HCT116 (cell line): ENCODE results near the gene ITPK1. TPM values are rescaled to one million over a fixed set of nuclear protein-coding genes. Genes with fewer than 3 reads are reported as not detected.

Experiments
- ATAC-seq: fragments of 200-7000 bp; cut with Tn5 transposase; 2 replicates; pipeline ENCODE4 v1.9.1; 2020; ENCODE audit warnings: mild to moderate bottlenecking, moderate library complexity
- BruUV-seq: library from RNA; stranded (reverse); fragments of 400-500 nt; replicated peaks from 2 replicates; lab custom pipeline; 2021; lab: Mats Ljungman, UMichigan
- CTCF ChIA-PET: fragments of 300-600 bp; sonication (Branson Sonifier 250); formaldehyde crosslinking; loops from one replicate; lab custom pipeline; 2021; ENCODE audit warnings: antibody characterized with exemption; lab: Charles Lee
- POLR2A ChIA-PET: fragments of 300-600, 350-600 bp; sonication (Branson Sonifier 250); formaldehyde crosslinking; loops from one replicate; lab custom pipeline; 2021; ENCODE audit warnings: antibody characterized with exemption; lab: Charles Lee
- RAD21 ChIA-PET, 2 experiments: fragments of 300-600 bp; sonication (Branson Sonifier 250); formaldehyde crosslinking; loops; one replicate each; lab custom pipeline; 2023; ENCODE audit warnings: low total read pairs in 2 of 2; ENCODE audit not compliant: uncharacterized antibody in 2 of 2, unreplicated experiment in 2 of 2, low non-redundant PET in 1 of 2; lab: Charles Lee
- DNase-seq: peaks from one replicate; pipeline ENCODE4 v3.0.0-alpha.2; 2010; ENCODE audit warnings: low read depth, low spot score
- H2AFZ ChIP-seq: fragments of 200-600 bp; shearing (Covaris generic), sonication (generic); 2 replicates; pipeline ENCODE4 v1.6.1; 2017; ENCODE audit warnings: low read depth, mixed run types, mixed read lengths, antibody characterized with exemption, low read length; ENCODE audit not compliant: poor library complexity, severe bottlenecking
- H3K27ac ChIP-seq: 2 replicates; pipeline ENCODE4 v1.5.1; 2012; ENCODE audit warnings: low read depth, low read length
- H3K27me3 ChIP-seq: fragments of 200-600 bp; sonication (generic); 2 replicates; pipeline ENCODE4 v1.6.1; 2016; ENCODE audit warnings: mixed run types, low read length, mixed read lengths; ENCODE audit not compliant: insufficient read depth
- H3K36me3 ChIP-seq, 2 experiments: fragments of 200-500 bp in 1 of 2; fragments of 200-600 bp in 1 of 2; sonication (Bioruptor generic) in 1 of 2; sonication (generic) in 1 of 2; 2 replicates each; pipeline versions ENCODE4 v1.5.1 to v1.6.1; 2014 to 2016; ENCODE audit warnings: low read length in 2 of 2, inconsistent platforms in 1 of 2, mixed read lengths in 1 of 2, mixed run types in 1 of 2; ENCODE audit not compliant: insufficient read depth in 2 of 2, control insufficient read depth in 1 of 2
- H3K4me1 ChIP-seq, 2 experiments: fragments of 200-600 bp in 1 of 2; sonication (generic) in 1 of 2; 2 replicates each; pipeline versions ENCODE4 v1.5.1 to v1.6.1; 2012 to 2017; ENCODE audit warnings: low read length in 2 of 2, inconsistent platforms in 1 of 2, mild to moderate bottlenecking in 1 of 2, mixed read lengths in 1 of 2, mixed run types in 1 of 2, moderate library complexity in 1 of 2; ENCODE audit not compliant: insufficient read depth in 2 of 2, control insufficient read depth in 1 of 2
- H3K4me2 ChIP-seq: fragments of 200-600 bp; sonication (generic); 2 replicates; pipeline ENCODE4 v1.6.1; 2017; ENCODE audit warnings: mixed run types, low read length, mixed read lengths
- H3K4me3 ChIP-seq, 2 experiments: fragments of 200-600 bp in 1 of 2; sonication (generic) in 1 of 2; replicated peaks in 1 of 2; 2 replicates each; pipeline ENCODE4 v1.5.1; 2011 to 2016; ENCODE audit warnings: low read length in 2 of 2, control low read depth in 1 of 2, low read depth in 1 of 2, mild to moderate bottlenecking in 1 of 2, mixed read lengths in 1 of 2, mixed run types in 1 of 2
- H3K79me2 ChIP-seq: fragments of 200-600 bp; sonication (generic); 2 replicates; pipeline ENCODE4 v1.6.1; 2017; ENCODE audit warnings: mild to moderate bottlenecking, mixed run types, low read length, moderate library complexity, mixed read lengths; ENCODE audit not compliant: insufficient read depth
- H3K9ac ChIP-seq: fragments of 200-600 bp; sonication (generic); 2 replicates; pipeline ENCODE4 v1.6.1; 2016; ENCODE audit warnings: low read length, mixed read lengths
- H3K9me2 ChIP-seq: fragments of 200-600 bp; sonication (generic), shearing (Covaris generic); 2 replicates; pipeline ENCODE4 v1.6.1; 2017; ENCODE audit warnings: mixed run types, mild to moderate bottlenecking, moderate library complexity; ENCODE audit not compliant: insufficient read depth
- H3K9me3 ChIP-seq, 2 experiments: fragments of 200-500 bp in 1 of 2; fragments of 200-600 bp in 1 of 2; sonication (Bioruptor generic) in 1 of 2; sonication (generic) in 1 of 2; 2 replicates each; pipeline ENCODE4 v1.6.1; 2014 to 2017; ENCODE audit warnings: low read length in 2 of 2, mixed read lengths in 2 of 2, inconsistent platforms in 1 of 2, low read depth in 1 of 2, mild to moderate bottlenecking in 1 of 2, mixed run types in 1 of 2, moderate library complexity in 1 of 2; ENCODE audit not compliant: control insufficient read depth in 1 of 2, insufficient read depth in 1 of 2
- H4K20me1 ChIP-seq: fragments of 200-600 bp; sonication (generic), shearing (Covaris generic); 2 replicates; pipeline ENCODE4 v1.6.1; 2017; ENCODE audit warnings: mixed run types, mild to moderate bottlenecking, moderate library complexity; ENCODE audit not compliant: insufficient read depth
- CBX3 ChIP-seq: IDR thresholded peaks from 2 replicates; pipeline ENCODE4 v1.6.1; 2012; ENCODE audit warnings: low read depth
- CEBPB ChIP-seq: IDR thresholded peaks from 2 replicates; pipeline ENCODE4 v1.6.1; 2012; ENCODE audit warnings: low read depth
- EGR1 ChIP-seq: IDR thresholded peaks from 2 replicates; pipeline ENCODE4 v1.6.1; 2012; ENCODE audit warnings: low read depth
- EZH2 ChIP-seq: fragments of 200-600 bp; sonication (generic); IDR thresholded peaks from 2 replicates; pipeline ENCODE4 v1.6.1; 2017; ENCODE audit warnings: antibody characterized with exemption, mixed run types
- FOSL1 ChIP-seq: IDR thresholded peaks from 2 replicates; pipeline ENCODE4 v1.6.1; 2012; ENCODE audit warnings: low read depth
- POLR2A ChIP-seq: IDR thresholded peaks from 2 replicates; pipeline ENCODE4 v1.7.0; 2011; ENCODE audit warnings: borderline replicate concordance; ENCODE audit not compliant: insufficient read depth, insufficient read length; ENCODE audit errors: extremely low read depth
- POLR2AphosphoS5 ChIP-seq: IDR thresholded peaks from 2 replicates; pipeline ENCODE4 v1.6.1; 2011; ENCODE audit warnings: mild to moderate bottlenecking, low read depth, low read length, moderate library complexity
- ZNF274 ChIP-seq: fragments of 200-500 bp; sonication (Bioruptor generic); IDR thresholded peaks from 2 replicates; pipeline ENCODE4 v1.6.1; 2014; ENCODE audit warnings: mild to moderate bottlenecking, low read depth, low read length, inconsistent platforms
- intact Hi-C: fragments of 100-400 bp; cut with micrococcal nuclease; formaldehyde crosslinking; loops from 2 replicates; pipeline ENCODE4 v1.10.0; 2022
- total RNA-seq: library from RNA; stranded (reverse); gene quantifications from one replicate; pipeline ENCODE4 v1.2.1, GENCODE V29; 2021; ENCODE audit not compliant: unreplicated experiment
- TF ChIP-seq, protein P1 (sequence below): IDR thresholded peaks from 2 replicates; pipeline ENCODE4 v1.6.1; 2011; ENCODE audit warnings: mild to moderate bottlenecking, low read length, moderate library complexity; ENCODE audit not compliant: insufficient replicate concordance; ENCODE audit errors: extremely low read depth
- TF ChIP-seq, protein P2 (sequence below): IDR thresholded peaks from 2 replicates; pipeline ENCODE4 v1.6.1; 2012; ENCODE audit warnings: low read depth
- TF ChIP-seq, protein P3 (sequence below), 3 experiments: fragments of 200-600 bp in 1 of 3; sonication (generic) in 1 of 3; IDR thresholded peaks in 2 of 3; conservative IDR thresholded peaks in 1 of 3; 2 replicates each; pipeline ENCODE4 v1.5.1; 2012 to 2017; ENCODE audit warnings: low read depth in 2 of 3, low read length in 2 of 3, antibody characterized with exemption in 1 of 3, borderline replicate concordance in 1 of 3, control low read depth in 1 of 3, mild to moderate bottlenecking in 1 of 3, mixed read lengths in 1 of 3, mixed run types in 1 of 3, moderate library complexity in 1 of 3; ENCODE audit not compliant: insufficient read depth in 1 of 3
- TF ChIP-seq, protein P4 (sequence below): IDR thresholded peaks from 2 replicates; pipeline ENCODE4 v1.6.1; 2012

The ITPK1 gene
- total RNA-seq, 1 experiment from 2014 or later, result 70.2 TPM

DNA sequence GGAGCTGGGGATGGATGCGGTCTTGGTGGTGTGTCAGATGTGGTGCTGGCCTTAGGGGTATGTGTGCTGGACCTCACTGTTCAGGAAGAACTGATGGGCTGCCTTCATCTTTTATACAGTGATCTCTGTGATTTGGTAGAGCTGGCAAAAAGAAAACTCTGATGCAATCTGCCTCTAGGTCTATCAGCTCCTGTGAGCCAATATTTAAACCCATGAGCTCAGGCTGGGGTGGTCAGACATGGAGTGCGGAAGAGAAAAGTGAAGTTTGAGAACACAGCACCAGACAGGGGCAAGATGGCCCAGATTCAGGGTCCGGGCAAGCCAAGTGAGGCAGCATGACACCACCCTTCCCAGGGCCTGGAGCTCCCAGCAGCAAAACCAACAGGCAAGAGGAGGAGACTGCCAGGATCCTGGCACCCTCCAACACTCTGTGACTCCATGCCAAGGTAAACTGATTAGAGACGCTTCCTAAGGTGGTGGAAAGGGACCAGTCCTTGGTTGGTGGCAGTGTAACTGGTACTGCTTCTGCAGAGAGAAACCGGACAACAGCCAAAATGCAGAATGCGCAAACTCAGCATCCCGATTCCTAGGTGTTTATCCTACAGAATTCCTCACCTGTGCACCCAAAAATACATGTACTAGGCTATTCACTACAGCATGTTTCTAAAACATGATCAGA is 110.5 kb downstream of the ITPK1 start:
- no peaks in the 10 kb centered on the region for H3K36me3 ChIP-seq
- DNase-seq (no peak), ATAC-seq (no peak)
- H3K9me2 ChIP-seq, result no peaks in the 10 kb centered on the region
- no peak overlapping the region for H3K9ac ChIP-seq
- no peak overlapping the region for H3K4me3 ChIP-seq
- BruUV-seq, result no TSS peak
- H3K4me2 ChIP-seq, result no peak overlapping the region
- peaks cover 6 to 12% of the 10 kb centered on the region in 2 experiments; a peak in 2 of 4 replicates for H3K4me1 ChIP-seq
- TF ChIP-seq, protein P1, sequence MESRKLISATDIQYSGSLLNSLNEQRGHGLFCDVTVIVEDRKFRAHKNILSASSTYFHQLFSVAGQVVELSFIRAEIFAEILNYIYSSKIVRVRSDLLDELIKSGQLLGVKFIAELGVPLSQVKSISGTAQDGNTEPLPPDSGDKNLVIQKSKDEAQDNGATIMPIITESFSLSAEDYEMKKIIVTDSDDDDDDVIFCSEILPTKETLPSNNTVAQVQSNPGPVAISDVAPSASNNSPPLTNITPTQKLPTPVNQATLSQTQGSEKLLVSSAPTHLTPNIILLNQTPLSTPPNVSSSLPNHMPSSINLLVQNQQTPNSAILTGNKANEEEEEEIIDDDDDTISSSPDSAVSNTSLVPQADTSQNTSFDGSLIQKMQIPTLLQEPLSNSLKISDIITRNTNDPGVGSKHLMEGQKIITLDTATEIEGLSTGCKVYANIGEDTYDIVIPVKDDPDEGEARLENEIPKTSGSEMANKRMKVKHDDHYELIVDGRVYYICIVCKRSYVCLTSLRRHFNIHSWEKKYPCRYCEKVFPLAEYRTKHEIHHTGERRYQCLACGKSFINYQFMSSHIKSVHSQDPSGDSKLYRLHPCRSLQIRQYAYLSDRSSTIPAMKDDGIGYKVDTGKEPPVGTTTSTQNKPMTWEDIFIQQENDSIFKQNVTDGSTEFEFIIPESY, result no peak
- no peak for TF ChIP-seq POLR2AphosphoS5
- TF ChIP-seq CEBPB, result no peak
- no peak for TF ChIP-seq FOSL1
- no peaks in the 10 kb centered on the region for H3K27me3 ChIP-seq
- CTCF ChIA-PET, result no interaction called here
- intact Hi-C loops, result no loop called here
- no peaks in the 10 kb centered on the region for H3K79me2 ChIP-seq
- H3K27ac ChIP-seq, result no peak overlapping the region
- RAD21 ChIA-PET, result no interaction called here
- POLR2A ChIA-PET, result no interaction called here
- H4K20me1 ChIP-seq, result no peaks in the 10 kb centered on the region
- no peaks in the 10 kb centered on the region for H3K9me3 ChIP-seq
- no peak overlapping the region for H2AFZ ChIP-seq

DNA sequence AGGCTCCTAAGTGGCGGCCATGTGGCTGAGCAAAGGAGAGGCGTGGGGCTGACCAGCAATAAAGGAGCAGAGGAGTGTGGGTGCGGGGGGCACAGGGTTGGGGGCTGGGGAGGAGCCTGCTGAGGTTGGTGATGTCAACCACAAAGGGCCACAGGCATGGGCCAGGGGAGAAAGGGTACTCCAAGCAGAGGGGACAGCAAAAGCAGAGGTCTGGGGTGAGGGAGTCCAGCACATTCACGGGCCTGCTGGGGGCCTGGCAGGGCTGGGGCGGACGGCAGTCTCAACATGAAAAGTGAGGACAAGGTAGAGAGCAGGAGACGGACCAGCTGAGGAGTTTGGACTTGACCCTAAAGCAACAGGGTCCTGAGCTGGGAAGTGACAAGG is 111.0 kb downstream of the ITPK1 start:
- Histone ChIP-seq H3K79me2 (no peaks in the 10 kb centered on the region), H3K9me2 (no peaks in the 10 kb centered on the region), H3K4me1 (peaks cover 6 to 12% of the 10 kb centered on the region in 2 experiments; a peak in 2 of 4 replicates), H3K4me2 (no peak overlapping the region), H3K36me3 (no peaks in the 10 kb centered on the region), H3K27me3 (no peaks in the 10 kb centered on the region), H4K20me1 (no peaks in the 10 kb centered on the region), H2AFZ (no peak overlapping the region), H3K9ac (no peak overlapping the region), H3K4me3 (no peak overlapping the region), H3K27ac (no peak overlapping the region), H3K9me3 (no peaks in the 10 kb centered on the region)
- RAD21 ChIA-PET, result no interaction called here
- CTCF ChIA-PET, result no interaction called here
- POLR2A ChIA-PET, result no interaction called here
- DNase-seq, result no peak
- no peak for ATAC-seq
- BruUV-seq, result no TSS peak
- intact Hi-C loops, result no loop called here
- TF ChIP-seq EGR1 (no peak), EZH2 (no peak), CEBPB (no peak), CBX3 (no peak), ZNF274 (no peak), POLR2A (no peak)
- TF ChIP-seq, protein P2, sequence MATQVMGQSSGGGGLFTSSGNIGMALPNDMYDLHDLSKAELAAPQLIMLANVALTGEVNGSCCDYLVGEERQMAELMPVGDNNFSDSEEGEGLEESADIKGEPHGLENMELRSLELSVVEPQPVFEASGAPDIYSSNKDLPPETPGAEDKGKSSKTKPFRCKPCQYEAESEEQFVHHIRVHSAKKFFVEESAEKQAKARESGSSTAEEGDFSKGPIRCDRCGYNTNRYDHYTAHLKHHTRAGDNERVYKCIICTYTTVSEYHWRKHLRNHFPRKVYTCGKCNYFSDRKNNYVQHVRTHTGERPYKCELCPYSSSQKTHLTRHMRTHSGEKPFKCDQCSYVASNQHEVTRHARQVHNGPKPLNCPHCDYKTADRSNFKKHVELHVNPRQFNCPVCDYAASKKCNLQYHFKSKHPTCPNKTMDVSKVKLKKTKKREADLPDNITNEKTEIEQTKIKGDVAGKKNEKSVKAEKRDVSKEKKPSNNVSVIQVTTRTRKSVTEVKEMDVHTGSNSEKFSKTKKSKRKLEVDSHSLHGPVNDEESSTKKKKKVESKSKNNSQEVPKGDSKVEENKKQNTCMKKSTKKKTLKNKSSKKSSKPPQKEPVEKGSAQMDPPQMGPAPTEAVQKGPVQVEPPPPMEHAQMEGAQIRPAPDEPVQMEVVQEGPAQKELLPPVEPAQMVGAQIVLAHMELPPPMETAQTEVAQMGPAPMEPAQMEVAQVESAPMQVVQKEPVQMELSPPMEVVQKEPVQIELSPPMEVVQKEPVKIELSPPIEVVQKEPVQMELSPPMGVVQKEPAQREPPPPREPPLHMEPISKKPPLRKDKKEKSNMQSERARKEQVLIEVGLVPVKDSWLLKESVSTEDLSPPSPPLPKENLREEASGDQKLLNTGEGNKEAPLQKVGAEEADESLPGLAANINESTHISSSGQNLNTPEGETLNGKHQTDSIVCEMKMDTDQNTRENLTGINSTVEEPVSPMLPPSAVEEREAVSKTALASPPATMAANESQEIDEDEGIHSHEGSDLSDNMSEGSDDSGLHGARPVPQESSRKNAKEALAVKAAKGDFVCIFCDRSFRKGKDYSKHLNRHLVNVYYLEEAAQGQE, result no peak
- TF ChIP-seq, protein P3, sequence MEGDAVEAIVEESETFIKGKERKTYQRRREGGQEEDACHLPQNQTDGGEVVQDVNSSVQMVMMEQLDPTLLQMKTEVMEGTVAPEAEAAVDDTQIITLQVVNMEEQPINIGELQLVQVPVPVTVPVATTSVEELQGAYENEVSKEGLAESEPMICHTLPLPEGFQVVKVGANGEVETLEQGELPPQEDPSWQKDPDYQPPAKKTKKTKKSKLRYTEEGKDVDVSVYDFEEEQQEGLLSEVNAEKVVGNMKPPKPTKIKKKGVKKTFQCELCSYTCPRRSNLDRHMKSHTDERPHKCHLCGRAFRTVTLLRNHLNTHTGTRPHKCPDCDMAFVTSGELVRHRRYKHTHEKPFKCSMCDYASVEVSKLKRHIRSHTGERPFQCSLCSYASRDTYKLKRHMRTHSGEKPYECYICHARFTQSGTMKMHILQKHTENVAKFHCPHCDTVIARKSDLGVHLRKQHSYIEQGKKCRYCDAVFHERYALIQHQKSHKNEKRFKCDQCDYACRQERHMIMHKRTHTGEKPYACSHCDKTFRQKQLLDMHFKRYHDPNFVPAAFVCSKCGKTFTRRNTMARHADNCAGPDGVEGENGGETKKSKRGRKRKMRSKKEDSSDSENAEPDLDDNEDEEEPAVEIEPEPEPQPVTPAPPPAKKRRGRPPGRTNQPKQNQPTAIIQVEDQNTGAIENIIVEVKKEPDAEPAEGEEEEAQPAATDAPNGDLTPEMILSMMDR (IDR thresholded peaks at IDR 0.05 in 2 of 3, conservative IDR thresholded peaks at IDR 0.05 in 1 of 3; ENCODE audit: borderline replicate concordance in 1 of 3, insufficient read depth in 1 of 3, low read depth in 2 of 3, low read length in 2 of 3), result no peak
- TF ChIP-seq, protein P4, sequence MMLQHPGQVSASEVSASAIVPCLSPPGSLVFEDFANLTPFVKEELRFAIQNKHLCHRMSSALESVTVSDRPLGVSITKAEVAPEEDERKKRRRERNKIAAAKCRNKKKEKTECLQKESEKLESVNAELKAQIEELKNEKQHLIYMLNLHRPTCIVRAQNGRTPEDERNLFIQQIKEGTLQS, result no peak
